BLaER1 (cell line): ENCODE data around the gene PCDH7.

Experiments
- H3K27ac ChIP-seq: shearing (Covaris generic); formaldehyde crosslinking; 2 replicates; pipeline ENCODE4 v1.8.1; 2022
- H3K27me3 ChIP-seq: shearing (Covaris generic); formaldehyde crosslinking; 2 replicates; pipeline ENCODE4 v1.8.1; 2022
- H3K36me3 ChIP-seq: shearing (Covaris generic); formaldehyde crosslinking; 2 replicates; pipeline ENCODE4 v1.8.1; 2022
- H3K4me1 ChIP-seq: shearing (Covaris generic); formaldehyde crosslinking; 2 replicates; pipeline ENCODE4 v1.8.1; 2022
- H3K4me2 ChIP-seq: shearing (Covaris generic); formaldehyde crosslinking; 2 replicates; pipeline ENCODE4 v1.8.1; 2022
- H3K4me3 ChIP-seq: shearing (Covaris generic); formaldehyde crosslinking; 2 replicates; pipeline ENCODE4 v1.8.1; 2022
- H3K9ac ChIP-seq: shearing (Covaris generic); formaldehyde crosslinking; 2 replicates; pipeline ENCODE4 v1.8.1; 2022
- H3K9me3 ChIP-seq: shearing (Covaris generic); formaldehyde crosslinking; 2 replicates; pipeline ENCODE4 v1.8.1; 2022
- H4K20me1 ChIP-seq: shearing (Covaris generic); formaldehyde crosslinking; 2 replicates; pipeline ENCODE4 v1.8.1; 2022
- Cebpa-rat ChIP-seq: shearing (Covaris generic); IDR thresholded peaks from 2 replicates; pipeline ENCODE4 v1.8.1; 2022

The PCDH7 gene

DNA sequence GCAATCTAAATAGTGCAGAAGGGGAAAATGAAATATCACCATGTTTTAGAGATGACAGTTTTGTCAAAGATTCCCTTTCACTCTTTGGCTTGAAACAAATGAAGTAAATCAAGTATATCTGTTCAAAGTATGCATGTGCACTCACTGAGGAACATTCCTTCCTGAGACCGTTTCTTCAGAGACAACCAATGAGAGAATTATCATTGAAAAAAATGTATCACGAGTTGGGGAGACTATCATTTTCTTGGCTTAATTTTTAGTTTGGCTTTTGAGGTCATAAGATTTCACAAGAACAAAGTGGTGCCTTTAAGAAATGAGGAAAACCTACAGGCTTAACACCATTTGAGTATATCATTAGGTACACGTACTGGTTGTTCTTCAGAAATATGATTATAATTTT, 56.3 kb downstream of the PCDH7 start:
- H3K4me2 ChIP-seq, result no peak overlapping the region
- no peak overlapping the region for H3K4me3 ChIP-seq
- no peaks in the 10 kb centered on the region for H3K36me3 ChIP-seq
- no peak overlapping the region for H3K9ac ChIP-seq
- H3K27me3 ChIP-seq, result no peaks in the 10 kb centered on the region
- TF ChIP-seq Cebpa-rat, result no peak
- H4K20me1 ChIP-seq, result no peaks in the 10 kb centered on the region
- peaks cover 11% of the 10 kb centered on the region for H3K4me1 ChIP-seq
- no peaks in the 10 kb centered on the region for H3K9me3 ChIP-seq
- H3K27ac ChIP-seq, result no peak overlapping the region

DNA sequence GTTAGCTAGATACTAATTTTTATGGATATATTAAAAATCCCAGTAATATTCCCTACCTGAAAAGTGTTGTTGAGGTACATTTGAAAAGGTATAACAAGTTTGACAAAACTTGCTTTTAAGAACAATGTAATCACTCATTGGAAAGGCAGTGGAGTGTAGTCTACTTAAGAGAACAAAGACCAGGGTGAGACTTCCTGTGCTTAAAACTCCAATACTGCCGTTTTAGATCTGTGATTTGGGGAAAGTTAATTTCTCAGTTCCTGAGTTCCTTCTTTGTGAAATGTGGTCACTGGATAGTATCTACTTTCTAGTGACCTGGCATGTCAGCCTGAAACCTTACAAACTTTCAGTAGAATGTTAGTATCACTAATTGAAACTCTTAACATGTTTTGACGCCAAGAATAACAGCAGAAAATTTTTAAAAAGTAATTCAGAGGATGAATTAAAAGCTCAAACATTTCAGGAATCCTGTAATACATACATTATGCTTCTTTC, 56.8 kb downstream of the PCDH7 start:
- Histone ChIP-seq H3K4me1 (peaks cover 11% of the 10 kb centered on the region), H3K4me2 (no peak overlapping the region), H4K20me1 (no peaks in the 10 kb centered on the region), H3K4me3 (no peak overlapping the region), H3K36me3 (no peaks in the 10 kb centered on the region), H3K27ac (no peak overlapping the region), H3K9me3 (no peaks in the 10 kb centered on the region), H3K27me3 (no peaks in the 10 kb centered on the region), H3K9ac (no peak overlapping the region)
- TF ChIP-seq Cebpa-rat, result no peak
